A549 treated with dexamethasone at 1 μM for 4 hours (cell line): ENCODE data around the gene ACADM. TPM values are rescaled to one million over a fixed set of nuclear protein-coding genes. Genes with fewer than 3 reads are reported as not detected.

Experiments
- total RNA-seq: library from RNA; stranded (reverse); fragments of 200-300 nt; extraction: Qiagen RNA extraction; gene quantifications from 5 replicates; pipeline ENCODE4 v1.2.3, GENCODE V29; 2022

ACADM gene
- total RNA-seq, result 31.6 to 36.6 TPM (median 34.4 TPM) in 5 replicates

DNA sequence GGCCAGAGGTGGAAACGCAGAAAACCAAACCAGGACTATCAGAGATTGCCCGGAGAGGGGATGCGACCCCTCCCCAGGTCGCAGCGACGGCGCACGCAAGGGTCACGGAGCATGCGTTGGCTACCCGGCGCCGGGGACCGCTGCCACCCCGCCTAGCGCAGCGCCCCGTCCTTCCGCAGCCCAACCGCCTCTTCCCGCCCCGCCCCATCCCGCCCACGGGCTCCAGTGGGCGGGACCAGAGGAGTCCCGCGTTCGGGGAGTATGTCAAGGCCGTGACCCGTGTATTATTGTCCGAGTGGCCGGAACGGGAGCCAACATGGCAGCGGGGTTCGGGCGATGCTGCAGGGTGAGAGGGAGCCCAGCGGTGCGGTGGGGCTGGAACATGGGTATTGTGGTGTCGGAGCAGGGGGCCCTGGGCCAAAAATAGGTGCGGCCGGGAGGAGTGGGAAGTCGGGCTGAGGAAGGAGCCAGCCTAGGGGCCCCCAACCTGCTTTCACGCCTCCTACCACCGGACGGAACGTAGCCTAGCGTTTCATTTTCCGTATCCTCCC, at the start of gene ACADM:
TSS of gene ACADM (plus strand) at position 238 of the 551 bp plus-strand sequence. CDS start at position 317, 79 bp downstream.

DNA sequence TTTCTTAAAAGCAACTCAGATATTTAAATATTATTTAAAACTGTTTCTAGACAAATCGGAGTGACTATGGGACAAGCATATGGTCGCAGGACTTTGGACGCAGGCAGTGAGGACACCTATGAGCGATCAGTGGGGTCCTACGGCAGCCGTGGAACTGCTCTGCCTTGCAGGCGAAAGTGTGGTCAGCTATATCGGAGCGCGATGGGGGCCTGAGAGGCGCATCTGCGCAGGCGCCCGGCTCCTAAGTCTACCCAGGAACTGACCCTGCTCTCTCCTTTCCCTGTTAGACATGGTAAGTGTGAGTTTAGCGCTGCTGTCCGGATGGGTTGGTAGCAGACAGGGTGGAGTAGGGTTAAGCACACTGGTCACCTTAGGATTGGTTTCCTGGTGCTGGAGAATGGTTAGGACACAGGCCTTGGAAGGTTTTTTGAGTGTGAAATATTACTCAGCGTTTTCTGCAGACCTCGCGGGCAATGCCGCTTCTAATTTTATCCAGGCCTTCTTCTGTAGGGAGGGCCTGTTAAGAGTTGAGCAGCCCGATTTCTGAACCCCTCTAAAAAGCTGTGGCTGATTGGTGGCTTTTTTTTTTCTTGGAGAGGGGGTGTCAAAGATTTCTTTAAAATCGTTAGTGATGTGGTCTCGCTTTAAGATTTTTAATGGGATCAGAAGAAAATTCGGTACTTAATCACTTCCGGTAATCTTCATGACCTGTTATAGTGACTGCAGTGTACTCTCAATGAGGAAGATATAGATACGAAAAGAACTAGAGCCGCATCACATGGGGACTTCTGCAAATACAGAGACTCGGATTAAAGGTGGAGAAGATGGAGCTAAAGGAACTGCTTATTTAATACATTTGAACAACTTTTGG, 61.7 kb downstream of the ACADM start, which contains the start of gene RABGGTB:
TSS of gene RABGGTB (plus strand) at position 274 of the 871 bp plus-strand sequence. CDS start at position 290, 16 bp downstream.

DNA sequence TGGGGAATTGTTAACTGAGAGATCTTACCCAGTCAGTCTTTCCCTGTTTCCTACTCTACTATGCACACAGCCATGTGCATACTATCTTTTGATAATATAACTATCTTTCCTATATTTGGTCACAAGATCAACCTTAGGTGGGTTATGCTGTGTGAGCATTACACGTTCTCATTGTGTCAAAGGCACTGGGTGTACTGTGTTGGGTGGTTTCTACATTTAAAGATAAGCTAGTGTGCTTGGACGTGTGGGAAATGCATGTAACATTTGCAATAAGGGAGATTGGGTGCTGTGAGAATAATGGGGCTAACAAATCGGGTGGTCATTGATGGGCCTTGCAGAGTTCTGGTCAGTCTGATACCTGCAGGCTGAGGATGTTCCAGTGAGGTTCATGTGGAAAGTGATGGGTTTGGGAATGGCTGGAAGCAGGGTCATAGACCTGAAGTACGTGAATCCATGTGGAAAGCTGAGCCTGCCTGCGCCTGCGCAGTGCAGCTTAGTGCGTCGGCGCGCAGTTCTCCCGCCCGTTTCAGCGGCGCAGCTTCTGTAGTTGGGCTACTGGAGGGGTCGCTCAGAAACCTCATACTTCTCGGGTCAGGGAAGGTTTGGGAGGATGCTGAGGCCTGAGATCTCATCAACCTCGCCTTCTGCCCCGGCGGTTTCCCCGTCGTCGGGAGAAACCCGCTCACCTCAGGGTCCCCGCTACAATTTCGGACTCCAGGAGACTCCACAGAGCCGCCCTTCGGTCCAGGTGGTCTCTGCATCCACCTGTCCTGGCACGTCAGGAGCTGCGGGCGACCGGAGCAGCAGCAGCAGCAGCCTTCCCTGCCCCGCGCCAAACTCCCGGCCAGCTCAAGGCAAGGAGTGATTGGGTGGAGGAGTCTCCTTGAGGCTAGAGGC, 72.1 kb downstream of the ACADM start, which contains the start of gene MSH4:
TSS of gene MSH4 (plus strand) at position 507 of the 897 bp plus-strand sequence. CDS start at position 611, 104 bp downstream.

Other genes with a start within 250 kb of the ACADM start
- 0.03 to 0.09 TPM (median 0.06 TPM) in 4 of 5 replicates, not detected in the other for gene SLC44A5, start 113.6 kb upstream of the ACADM start, total RNA-seq
- gene RABGGTB, start 61.5 kb downstream of the ACADM start, total RNA-seq, result 57.4 to 73.2 TPM (median 63.7 TPM) in 5 replicates
- gene MSH4, start 72.2 kb downstream of the ACADM start, total RNA-seq, result 0.02 to 0.03 TPM in 2 of 5 replicates, not detected in the others
- not detected in 5 replicates for gene ASB17, start 207.7 kb downstream of the ACADM start, total RNA-seq